ENCODE results near the gene HEATR9. TPM values are rescaled to one million over a fixed set of nuclear protein-coding genes. Genes with fewer than 3 reads are reported as not detected.

The HEATR9 gene
- total and polyA plus RNA-seq, 2 donors (not counting 3 experiments of a cell fraction or from before 2014, with no cell fraction given): not detected

- no TSS peak for BruUV-seq (replicated peaks)
- dilution Hi-C loops (cut with MboI; ENCODE audit: extremely low pct_ligation_motif_present, low sequenced_read_pairs) (no loop called here), intact Hi-C loops (cut with micrococcal nuclease) (loop anchor here (1.0 to 10.0 kb wide), 7 partner anchors 8 to 848 kb away; partner anchors contain the start of genes CCT6B, SLFN11, SLFN12 and SLFN5)
- Histone ChIP-seq H3K4me1 (ENCODE audit: control insufficient read depth, extremely low read depth, insufficient read depth, low read length) (peaks cover 35% of the 10 kb centered on the region), H3K79me2 (ENCODE audit: control insufficient read depth, insufficient read depth, low read length) (peaks cover 49% of the 10 kb centered on the region), H3K27me3 (ENCODE audit: control insufficient read depth in 2 of 2, insufficient read depth in 2 of 2, low read length in 2 of 2) (no peaks in the 10 kb centered on the region), H3K9me3 (replicated peaks; ENCODE audit: control insufficient read depth, insufficient read depth, low read length) (no peaks in the 10 kb centered on the region), H3K9me1 (replicated peaks; ENCODE audit: control insufficient read depth, extremely low read depth, insufficient read depth, low read length) (no peaks in the 10 kb centered on the region), H3K27ac (ENCODE audit: insufficient read depth, low read depth, low read length) (peak within 1 kb of the TSS; percentile 90), H3K9ac (replicated peaks; ENCODE audit: extremely low read depth, insufficient read depth, low read length) (peak within 1 kb of the TSS; percentile 93), H3K4me3 (replicated peaks in 1 of 3; ENCODE audit: insufficient read depth in 1 of 3, low read depth in 1 of 3, low read length in 3 of 3) (peak within 1 kb of the TSS; percentile 56 to 96 (median 81)), H2AFZ (ENCODE audit: low read depth, low read length) (peak within 1 kb of the TSS; percentile 73), H3K36me3 (ENCODE audit: control insufficient read depth in 2 of 2, extremely low read depth in 1 of 2, insufficient read depth in 2 of 2, low read length in 2 of 2) (no peaks in the 10 kb centered on the region), H4K20me1 (replicated peaks; ENCODE audit: control insufficient read depth, extremely low read depth, insufficient read depth, low read length) (peaks cover 7% of the 10 kb centered on the region), H3K4me2 (ENCODE audit: insufficient read depth, low read length) (peak within 1 kb of the TSS; percentile 93)
- FAIRE-seq (no peak), DNase-seq (ENCODE audit: low read depth, low spot score) (peak; percentile 98)
- TF ChIP-seq MYC (IDR thresholded peaks at IDR 0.05; ENCODE audit: low read depth, low read length): no peak
- peak; percentile 99 for TF ChIP-seq POLR2AphosphoS5 (IDR thresholded peaks at IDR 0.05; ENCODE audit: insufficient read depth, low read depth, low read length)
- TF ChIP-seq POLR2A (IDR thresholded peaks at IDR 0.05; ENCODE audit: low read depth, low read length): peak; percentile 98
- no peak for TF ChIP-seq GATA2 (IDR thresholded peaks at IDR 0.05; ENCODE audit: insufficient read depth, insufficient read length, low read depth, low read length)
- TF ChIP-seq CTCF (IDR thresholded peaks at IDR 0.05; ENCODE audit: extremely low read depth in 1 of 2, insufficient read depth in 1 of 2, low read depth in 1 of 2, low read length in 2 of 2): peak; percentile 77 to 85
- TF ChIP-seq EZH2 (IDR thresholded peaks at IDR 0.05; ENCODE audit: borderline replicate concordance, low read depth, low read length, severe bottlenecking): no peak
- TF ChIP-seq FOS (IDR thresholded peaks at IDR 0.05; ENCODE audit: borderline replicate concordance, insufficient read depth, low read length): no peak
- no peak for TF ChIP-seq JUN (IDR thresholded peaks at IDR 0.05; ENCODE audit: borderline replicate concordance, insufficient read depth, insufficient read length, low read depth)
- ChIA-PET CTCF (interaction anchor here (0.6 to 11.8 kb wide), 18 partner anchors 8 to 674 kb away, joined by 3 to 453 read pairs (median 4); no protein-coding TSS in a partner anchor), POLR2A (interaction anchor here (0.6 to 2.7 kb wide), 10 partner anchors 9 to 639 kb away, joined by 3 to 39 read pairs (median 5); no protein-coding TSS in a partner anchor)
These were observed 59.5 kb downstream of the HEATR9 start, which contains the start of gene TAF15 for GRCh38 chr17:35808962-35809854. TSS of gene TAF15 (plus strand) at chr17:35809484. CDS start at chr17:35809570, 86 bp downstream.

Data from endothelial cell of umbilical vein (primary cell).